ENCODE results near the gene YWHAG.
"Not testable (repeated sequence)": the region's sequence is repeated elsewhere in the genome, so short reads cannot be mapped to it uniquely, and the experiment has no call there.

YWHAG gene

GRCh38 chr7:76346778-76347177, 12.0 kb downstream of the YWHAG start:
- no peak for DNase-seq (ENCODE audit: low read depth)

- DNase-seq (ENCODE audit: low read depth): no peak
Observed at GRCh38 chr7:76346097-76346496, 12.7 kb downstream of the YWHAG start.

GRCh38 chr7:76343931-76344321, 14.9 kb downstream of the YWHAG start:
- DNase-seq (ENCODE audit: low read depth): no peak

- DNase-seq (ENCODE audit: low read depth): no peak
Observed at GRCh38 chr7:76343294-76343930, 15.4 kb downstream of the YWHAG start.

GRCh38 chr7:76342222-76342621, 16.6 kb downstream of the YWHAG start:
- DNase-seq (ENCODE audit: low read depth): no peak

GRCh38 chr7:76340617-76341131, 18.1 kb downstream of the YWHAG start:
- DNase-seq (ENCODE audit: low read depth): no peak

- DNase-seq (ENCODE audit: low read depth): no peak
Observed at GRCh38 chr7:76338298-76339084, 20.3 kb downstream of the YWHAG start.

GRCh38 chr7:76337147-76337546, 21.6 kb downstream of the YWHAG start:
- no peak for DNase-seq (ENCODE audit: low read depth)

GRCh38 chr7:76336094-76336493, 22.7 kb downstream of the YWHAG start:
- DNase-seq (ENCODE audit: low read depth): no peak

GRCh38 chr7:76335417-76335816, 23.4 kb downstream of the YWHAG start:
- not testable (repeated sequence) for DNase-seq (ENCODE audit: low read depth)

GRCh38 chr7:76334320-76334967, 24.3 kb downstream of the YWHAG start:
- DNase-seq (ENCODE audit: low read depth): no peak

- no peak for DNase-seq (ENCODE audit: low read depth)
Observed at GRCh38 chr7:76333511-76334101, 25.2 kb downstream of the YWHAG start.

GRCh38 chr7:76332078-76332477, 26.7 kb downstream of the YWHAG start:
- DNase-seq (ENCODE audit: low read depth): no peak

- no peak for DNase-seq (ENCODE audit: low read depth)
Observed at GRCh38 chr7:76330673-76331072, 28.1 kb downstream of the YWHAG start.

GRCh38 chr7:76330261-76330660, 28.5 kb downstream of the YWHAG start:
- DNase-seq (ENCODE audit: low read depth): no peak

- no peak for DNase-seq (ENCODE audit: low read depth)
Observed at GRCh38 chr7:76329479-76329878, 29.3 kb downstream of the YWHAG start.

- no peak for DNase-seq (ENCODE audit: low read depth)
Observed at GRCh38 chr7:76328389-76328788, 30.4 kb downstream of the YWHAG start.

GRCh38 chr7:76327610-76328009, 31.2 kb downstream of the YWHAG start:
- DNase-seq (ENCODE audit: low read depth): no peak

- DNase-seq (ENCODE audit: low read depth): no peak
Observed at GRCh38 chr7:76326646-76327233, 32.1 kb downstream of the YWHAG start.

GRCh38 chr7:76325811-76326210, 33.0 kb downstream of the YWHAG start:
- no peak for DNase-seq (ENCODE audit: low read depth)

- no peak for DNase-seq (ENCODE audit: low read depth)
Observed at GRCh38 chr7:76325092-76325491, 33.7 kb downstream of the YWHAG start.

All from stimulated activated CD8-positive, alpha-beta memory T cell treated with anti-CD3 and anti-CD28 coated beads, Interleukin-12 subunit alpha, Interleukin-12 subunit beta, amount 100 ng/mL, for 4 hours (primary cell).